Measurements from ENCODE around the gene SYDE2. TPM values are rescaled to one million over a fixed set of nuclear protein-coding genes. Genes with fewer than 3 reads are reported as not detected.

Gene SYDE2
- total and polyA plus RNA-seq, 9 of the 15 experiments (the other 6 are each of a cell fraction or from before 2014, with no cell fraction given), result 0.39 to 8.7 (median 4.5) TPM

DNA sequence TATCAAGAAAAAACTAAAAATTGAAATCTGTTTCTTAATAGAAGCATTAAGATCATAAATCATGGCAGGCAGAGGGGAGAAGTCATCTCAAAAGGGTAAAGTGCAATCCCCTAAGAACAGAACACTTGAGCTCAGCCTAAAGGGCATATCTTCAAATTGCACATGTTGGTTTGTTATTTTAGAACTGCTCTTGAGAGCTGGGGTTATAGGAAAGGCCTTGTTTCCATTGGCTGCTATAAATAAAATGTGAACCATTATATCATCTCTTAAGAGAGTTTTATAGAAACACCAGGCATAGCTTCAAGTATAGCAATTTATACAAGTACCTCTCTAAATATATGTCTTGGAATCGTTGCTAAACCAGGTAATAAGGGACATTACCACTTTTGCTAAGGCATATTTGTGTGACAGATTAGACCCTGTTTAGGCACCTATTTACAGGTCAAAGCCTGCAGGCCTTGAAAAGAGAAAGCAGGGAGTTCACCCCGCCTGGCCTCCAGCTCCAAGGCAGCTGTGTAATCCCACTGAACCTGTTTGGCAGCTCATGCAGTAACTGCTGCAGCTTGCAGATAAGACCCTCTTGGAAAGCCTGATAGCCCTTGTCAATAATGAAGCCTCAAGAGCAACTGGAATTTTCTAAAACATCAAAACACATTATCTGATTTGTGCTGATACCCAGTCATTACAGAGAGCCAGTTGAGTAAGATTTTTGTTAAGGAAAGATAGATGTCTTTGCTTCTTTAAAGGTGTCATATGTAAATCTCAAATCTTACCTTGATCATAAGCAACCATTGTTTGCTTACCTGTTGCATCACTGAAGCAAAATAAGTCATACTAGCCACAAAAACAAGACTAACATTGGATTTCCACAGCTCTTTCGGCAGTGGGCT, 24.2 kb upstream of the SYDE2 start (continued):
- TF ChIP-seq, protein P1, sequence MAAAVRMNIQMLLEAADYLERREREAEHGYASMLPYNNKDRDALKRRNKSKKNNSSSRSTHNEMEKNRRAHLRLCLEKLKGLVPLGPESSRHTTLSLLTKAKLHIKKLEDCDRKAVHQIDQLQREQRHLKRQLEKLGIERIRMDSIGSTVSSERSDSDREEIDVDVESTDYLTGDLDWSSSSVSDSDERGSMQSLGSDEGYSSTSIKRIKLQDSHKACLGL (CRISPR knock-in tag; IDR thresholded peaks at IDR 0.05; ENCODE audit: borderline replicate concordance, poor library complexity, severe bottlenecking), result no peak
- TF ChIP-seq, protein P2, sequence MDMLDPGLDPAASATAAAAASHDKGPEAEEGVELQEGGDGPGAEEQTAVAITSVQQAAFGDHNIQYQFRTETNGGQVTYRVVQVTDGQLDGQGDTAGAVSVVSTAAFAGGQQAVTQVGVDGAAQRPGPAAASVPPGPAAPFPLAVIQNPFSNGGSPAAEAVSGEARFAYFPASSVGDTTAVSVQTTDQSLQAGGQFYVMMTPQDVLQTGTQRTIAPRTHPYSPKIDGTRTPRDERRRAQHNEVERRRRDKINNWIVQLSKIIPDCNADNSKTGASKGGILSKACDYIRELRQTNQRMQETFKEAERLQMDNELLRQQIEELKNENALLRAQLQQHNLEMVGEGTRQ (CRISPR knock-in tag; IDR thresholded peaks at IDR 0.05), result no peak
- TF ChIP-seq, protein P3, sequence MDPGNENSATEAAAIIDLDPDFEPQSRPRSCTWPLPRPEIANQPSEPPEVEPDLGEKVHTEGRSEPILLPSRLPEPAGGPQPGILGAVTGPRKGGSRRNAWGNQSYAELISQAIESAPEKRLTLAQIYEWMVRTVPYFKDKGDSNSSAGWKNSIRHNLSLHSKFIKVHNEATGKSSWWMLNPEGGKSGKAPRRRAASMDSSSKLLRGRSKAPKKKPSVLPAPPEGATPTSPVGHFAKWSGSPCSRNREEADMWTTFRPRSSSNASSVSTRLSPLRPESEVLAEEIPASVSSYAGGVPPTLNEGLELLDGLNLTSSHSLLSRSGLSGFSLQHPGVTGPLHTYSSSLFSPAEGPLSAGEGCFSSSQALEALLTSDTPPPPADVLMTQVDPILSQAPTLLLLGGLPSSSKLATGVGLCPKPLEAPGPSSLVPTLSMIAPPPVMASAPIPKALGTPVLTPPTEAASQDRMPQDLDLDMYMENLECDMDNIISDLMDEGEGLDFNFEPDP (CRISPR knock-in tag; IDR thresholded peaks at IDR 0.05), result no peak
- TF ChIP-seq NFIC (IDR thresholded peaks at IDR 0.05) (peak; percentile 97), ZNF274 (IDR thresholded peaks at IDR 0.05; ENCODE audit: borderline replicate concordance, low read depth, low read length) (peak; percentile 76; the same call in 1 of the 2 replicates), KAT8 (IDR thresholded peaks at IDR 0.05; ENCODE audit: low read depth) (no peak), RAD51 (IDR thresholded peaks at IDR 0.05; ENCODE audit: borderline replicate concordance, low read depth) (peak; percentile 12; the same call in 1 of the 2 replicates), TOE1 (IDR thresholded peaks at IDR 0.05; ENCODE audit: borderline replicate concordance) (peak; percentile 57; the same call in 1 of the 2 replicates), TOE1 (CRISPR knock-in tag; IDR thresholded peaks at IDR 0.05; ENCODE audit: borderline replicate concordance, low read depth) (no peak), FOXA1 (IDR thresholded peaks at IDR 0.05; ENCODE audit: borderline replicate concordance) (peak; percentile 52), TEAD4 (IDR thresholded peaks at IDR 0.05; ENCODE audit: low read length) (peak; percentile 100), TEAD4 (CRISPR knock-in tag; IDR thresholded peaks at IDR 0.05; ENCODE audit: borderline replicate concordance) (no peak), DMBX1 (CRISPR knock-in tag; IDR thresholded peaks at IDR 0.05; ENCODE audit: borderline replicate concordance) (peak; percentile 92), NFIX (CRISPR knock-in tag; IDR thresholded peaks at IDR 0.05; ENCODE audit: low read depth) (no peak), MECOM (CRISPR knock-in tag; IDR thresholded peaks at IDR 0.05) (peak; percentile 40; the same call in 1 of the 2 replicates), MYBL2 (IDR thresholded peaks at IDR 0.05; ENCODE audit: low read depth) (no peak; the same call in 1 of the 2 replicates), MYBL2 (CRISPR knock-in tag; IDR thresholded peaks at IDR 0.05; ENCODE audit: borderline replicate concordance) (no peak), HLTF (IDR thresholded peaks at IDR 0.05) (0 out of 2 replicates have a peak, but pooled peaks have one; percentile 49), STAT5A (IDR thresholded peaks at IDR 0.05; ENCODE audit: borderline replicate concordance, low read length) (peak; percentile 96), TFAM (CRISPR knock-in tag; conservative IDR thresholded peaks at IDR 0.05) (no peak), SIRT6 (IDR thresholded peaks at IDR 0.05; ENCODE audit: low read depth, low read length) (no peak), CBFA2T3 (IDR thresholded peaks at IDR 0.05) (peak; percentile 99), ZKSCAN8 (CRISPR knock-in tag; IDR thresholded peaks at IDR 0.05) (peak; percentile 78), PML (IDR thresholded peaks at IDR 0.05; ENCODE audit: low read length) (peak; percentile 98), FOXK1 (CRISPR knock-in tag; IDR thresholded peaks at IDR 0.05; ENCODE audit: borderline replicate concordance) (no peak)
- TF ChIP-seq, protein P4, sequence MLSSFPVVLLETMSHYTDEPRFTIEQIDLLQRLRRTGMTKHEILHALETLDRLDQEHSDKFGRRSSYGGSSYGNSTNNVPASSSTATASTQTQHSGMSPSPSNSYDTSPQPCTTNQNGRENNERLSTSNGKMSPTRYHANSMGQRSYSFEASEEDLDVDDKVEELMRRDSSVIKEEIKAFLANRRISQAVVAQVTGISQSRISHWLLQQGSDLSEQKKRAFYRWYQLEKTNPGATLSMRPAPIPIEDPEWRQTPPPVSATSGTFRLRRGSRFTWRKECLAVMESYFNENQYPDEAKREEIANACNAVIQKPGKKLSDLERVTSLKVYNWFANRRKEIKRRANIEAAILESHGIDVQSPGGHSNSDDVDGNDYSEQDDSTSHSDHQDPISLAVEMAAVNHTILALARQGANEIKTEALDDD (IDR thresholded peaks at IDR 0.05), result peak; percentile 69
